Smooth muscle cell (in vitro differentiated cells): Measurements from ENCODE around the gene HOXA5. TPM values are rescaled to one million over a fixed set of nuclear protein-coding genes. Genes with fewer than 3 reads are reported as not detected.
A peak's percentile ranks its signal among the peaks of the same experiment; 100 is the strongest.

Experiments used
- DNase-seq: peaks from one replicate; lab custom pipeline; 2025; ENCODE audit not compliant: unreplicated experiment; lab: John Stamatoyannopoulos, UW
- H2AFZ ChIP-seq: fragments of 200-600 bp; sonication (generic); 2 replicates; pipeline ENCODE4 v1.6.0; 2016; ENCODE audit warnings: antibody characterized with exemption, low read depth, mild to moderate bottlenecking
- H3F3A ChIP-seq: fragments of 200-600 bp; sonication (generic); 2 replicates; pipeline ENCODE4 v1.6.0; 2017; ENCODE audit warnings: antibody characterized with exemption, low read depth
- H3K27ac ChIP-seq: fragments of 200-600 bp; sonication (generic); 2 replicates; pipeline ENCODE4 v1.5.1; 2016; ENCODE audit warnings: low read depth, mild to moderate bottlenecking
- H3K27me3 ChIP-seq: fragments of 200-600 bp; sonication (generic); 2 replicates; pipeline ENCODE4 v1.6.1; 2016; ENCODE audit warnings: low read depth, mild to moderate bottlenecking
- H3K36me3 ChIP-seq: fragments of 200-600 bp; sonication (generic); 2 replicates; pipeline ENCODE4 v1.5.1; 2016; ENCODE audit warnings: low read depth
- H3K4me1 ChIP-seq: fragments of 200-600 bp; sonication (generic); 2 replicates; pipeline ENCODE4 v1.5.1; 2016; ENCODE audit warnings: low read depth
- H3K4me2 ChIP-seq: fragments of 200-600 bp; sonication (generic); 2 replicates; pipeline ENCODE4 v1.6.0; 2016; ENCODE audit warnings: mild to moderate bottlenecking
- H3K4me3 ChIP-seq: fragments of 200-600 bp; sonication (generic); 2 replicates; pipeline ENCODE4 v1.5.1; 2016; ENCODE audit warnings: mild to moderate bottlenecking
- H3K79me2 ChIP-seq: fragments of 200-600 bp; sonication (generic); 2 replicates; pipeline ENCODE4 v1.6.0; 2016; ENCODE audit warnings: low read depth, mild to moderate bottlenecking
- H3K9ac ChIP-seq: fragments of 200-600 bp; sonication (generic); 2 replicates; pipeline ENCODE4 v1.6.0; 2016; ENCODE audit warnings: low read depth
- H3K9me3 ChIP-seq: fragments of 200-600 bp; sonication (generic); replicated peaks from 2 replicates; pipeline ENCODE4 v1.5.1; 2016; ENCODE audit warnings: low read depth
- H4K20me1 ChIP-seq: fragments of 200-600 bp; sonication (generic); 2 replicates; pipeline ENCODE4 v1.6.0; 2016; ENCODE audit warnings: low read depth
- WGBS: methylation state at CpG from one replicate; pipeline ENCODE4 v1.1.7; 2016; ENCODE audit warnings: low lambda C conversion rate; 5-methylcytosine and 5-hydroxymethylcytosine counted together
- polyA plus RNA-seq: library from polyadenylated mRNA; unstranded; fragments of >200 nt; fragmentation: Nextera tagmentation; extraction: Ambion mirVana; gene quantifications from 2 replicates; pipeline ENCODE4 v1.2.1, GENCODE V29; 2016
- total RNA-seq: library from RNA; depleted of rRNA; stranded (reverse); fragments of >200 nt; gene quantifications from 2 replicates; pipeline ENCODE4 v1.2.3, GENCODE V29; 2014
- TF ChIP-seq, protein P1 (sequence below): fragments of 200-600 bp; sonication (generic); IDR thresholded peaks from 2 replicates; pipeline ENCODE4 v1.5.1; 2017; ENCODE audit warnings: borderline replicate concordance, mild to moderate bottlenecking, antibody characterized with exemption; ENCODE audit not compliant: insufficient read depth, poor library complexity, severe bottlenecking

Gene HOXA5
- total and polyA plus RNA-seq, 2 experiments from 2014 or later: 0.98 to 2.1 TPM

DNA sequence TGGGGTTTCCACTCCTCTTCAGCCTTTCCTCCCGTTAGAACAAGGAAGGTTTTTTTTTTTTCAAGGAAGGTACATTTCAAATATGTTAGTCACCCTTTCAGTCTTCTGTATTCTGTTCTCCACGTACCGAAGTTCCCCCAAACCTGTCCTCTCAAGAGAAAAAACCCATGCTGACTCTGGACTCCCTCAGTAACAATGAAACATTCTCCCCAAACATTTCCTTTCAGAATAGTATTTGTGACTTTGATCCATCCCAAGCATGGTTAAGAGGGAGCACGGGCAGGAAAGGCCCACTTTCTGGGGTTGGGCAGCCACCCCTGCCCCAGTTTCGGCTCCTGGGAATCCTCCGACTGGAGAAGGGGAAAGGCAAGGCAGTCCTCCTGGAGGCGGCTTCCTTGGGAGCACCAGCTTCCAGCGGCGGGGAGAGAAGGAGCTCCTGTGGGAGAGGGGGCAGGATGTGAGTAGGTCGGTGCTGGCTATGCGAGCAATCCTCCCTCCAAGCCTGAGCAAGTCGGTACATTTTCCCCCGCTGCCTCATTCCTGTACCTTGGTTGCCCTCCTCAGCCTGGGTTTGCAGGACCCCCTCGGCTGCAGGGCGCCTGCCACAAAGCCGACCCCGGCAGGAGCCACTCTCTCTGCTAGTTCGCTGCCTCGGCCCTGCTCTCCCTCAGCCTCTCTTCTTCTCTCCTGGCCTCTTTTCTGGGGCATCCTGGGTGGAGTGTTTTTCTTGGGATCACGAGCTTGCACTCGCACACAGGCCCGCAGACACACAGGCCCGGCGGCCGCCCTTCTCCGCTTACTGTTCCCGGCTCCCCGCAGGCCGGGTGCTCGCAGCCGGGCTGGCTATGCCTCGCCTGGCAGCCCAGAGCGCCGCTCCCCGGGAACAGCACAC lies 45.5 kb downstream of the HOXA5 start:
- Histone ChIP-seq H4K20me1 (peaks cover 23% of the 10 kb centered on the region), H3K4me3 (peak overlapping the region; percentile 72), H3K27me3 (peaks cover 100% of the 10 kb centered on the region), H3K9me3 (no peaks in the 10 kb centered on the region), H3K9ac (no peak overlapping the region), H2AFZ (no peak overlapping the region), H3K36me3 (no peaks in the 10 kb centered on the region), H3K4me2 (peak overlapping the region; percentile 99), H3K79me2 (no peaks in the 10 kb centered on the region), H3F3A (no peaks in the 10 kb centered on the region), H3K27ac (no peak overlapping the region), H3K4me1 (peaks cover 11% of the 10 kb centered on the region)
- TF ChIP-seq, protein P1, sequence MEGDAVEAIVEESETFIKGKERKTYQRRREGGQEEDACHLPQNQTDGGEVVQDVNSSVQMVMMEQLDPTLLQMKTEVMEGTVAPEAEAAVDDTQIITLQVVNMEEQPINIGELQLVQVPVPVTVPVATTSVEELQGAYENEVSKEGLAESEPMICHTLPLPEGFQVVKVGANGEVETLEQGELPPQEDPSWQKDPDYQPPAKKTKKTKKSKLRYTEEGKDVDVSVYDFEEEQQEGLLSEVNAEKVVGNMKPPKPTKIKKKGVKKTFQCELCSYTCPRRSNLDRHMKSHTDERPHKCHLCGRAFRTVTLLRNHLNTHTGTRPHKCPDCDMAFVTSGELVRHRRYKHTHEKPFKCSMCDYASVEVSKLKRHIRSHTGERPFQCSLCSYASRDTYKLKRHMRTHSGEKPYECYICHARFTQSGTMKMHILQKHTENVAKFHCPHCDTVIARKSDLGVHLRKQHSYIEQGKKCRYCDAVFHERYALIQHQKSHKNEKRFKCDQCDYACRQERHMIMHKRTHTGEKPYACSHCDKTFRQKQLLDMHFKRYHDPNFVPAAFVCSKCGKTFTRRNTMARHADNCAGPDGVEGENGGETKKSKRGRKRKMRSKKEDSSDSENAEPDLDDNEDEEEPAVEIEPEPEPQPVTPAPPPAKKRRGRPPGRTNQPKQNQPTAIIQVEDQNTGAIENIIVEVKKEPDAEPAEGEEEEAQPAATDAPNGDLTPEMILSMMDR: no peak
- WGBS: 3% methylated on average over 28 of the region's 35 CpGs
- DNase-seq: no peak

DNA sequence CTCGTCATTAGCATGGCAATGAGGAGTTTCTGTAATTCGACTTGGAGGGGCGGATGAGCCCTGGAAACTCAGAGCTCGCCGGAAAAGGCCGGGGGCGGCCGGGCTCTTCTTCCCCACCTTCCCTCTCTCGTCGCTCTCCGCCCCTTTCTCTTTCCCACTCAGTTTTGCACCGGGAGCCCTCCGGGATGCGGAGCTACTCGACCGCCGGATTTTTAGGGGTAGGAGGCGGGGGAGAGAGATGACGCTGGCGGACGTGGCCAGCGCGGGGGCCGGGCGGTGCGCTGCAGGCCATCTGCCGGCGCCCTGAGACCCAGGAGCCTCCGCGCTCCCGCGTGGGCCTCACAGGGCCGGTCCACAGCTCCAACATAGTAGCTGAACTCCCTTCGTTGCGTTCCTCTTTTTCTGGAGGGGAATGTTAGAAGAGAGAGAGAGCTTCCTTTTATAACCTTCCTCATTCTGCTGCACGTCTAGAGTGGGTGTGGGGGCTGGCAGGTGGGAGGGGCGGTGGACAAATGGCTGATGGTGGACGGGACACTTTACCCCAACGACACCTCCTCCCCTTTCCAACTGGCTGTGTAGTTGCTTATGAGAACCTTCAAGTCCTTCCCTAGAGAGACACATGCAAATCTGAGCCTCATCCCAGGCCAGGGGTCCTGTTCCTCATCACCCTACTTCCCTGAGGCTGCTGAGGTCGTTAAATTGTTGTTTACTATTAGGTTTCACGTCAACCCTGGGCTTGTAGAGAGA lies 46.5 kb downstream of the HOXA5 start:
- H3F3A ChIP-seq: no peaks in the 10 kb centered on the region
- peak overlapping the region; percentile 99 for H3K4me2 ChIP-seq
- H3K4me1 ChIP-seq: peaks cover 11% of the 10 kb centered on the region
- no peak overlapping the region for H3K27ac ChIP-seq
- H3K79me2 ChIP-seq: no peaks in the 10 kb centered on the region
- no peaks in the 10 kb centered on the region for H3K9me3 ChIP-seq
- peak overlapping the region; percentile 92 for H2AFZ ChIP-seq
- H3K9ac ChIP-seq: peak overlapping the region; percentile 52
- under 1% methylated on average over 41 of the region's 41 CpGs for WGBS
- peak overlapping the region; percentile 72 for H3K4me3 ChIP-seq
- H4K20me1 ChIP-seq: peaks cover 23% of the 10 kb centered on the region
- TF ChIP-seq, protein P1: no peak
- H3K27me3 ChIP-seq: peaks cover 100% of the 10 kb centered on the region
- no peaks in the 10 kb centered on the region for H3K36me3 ChIP-seq
- no peak for DNase-seq

DNA sequence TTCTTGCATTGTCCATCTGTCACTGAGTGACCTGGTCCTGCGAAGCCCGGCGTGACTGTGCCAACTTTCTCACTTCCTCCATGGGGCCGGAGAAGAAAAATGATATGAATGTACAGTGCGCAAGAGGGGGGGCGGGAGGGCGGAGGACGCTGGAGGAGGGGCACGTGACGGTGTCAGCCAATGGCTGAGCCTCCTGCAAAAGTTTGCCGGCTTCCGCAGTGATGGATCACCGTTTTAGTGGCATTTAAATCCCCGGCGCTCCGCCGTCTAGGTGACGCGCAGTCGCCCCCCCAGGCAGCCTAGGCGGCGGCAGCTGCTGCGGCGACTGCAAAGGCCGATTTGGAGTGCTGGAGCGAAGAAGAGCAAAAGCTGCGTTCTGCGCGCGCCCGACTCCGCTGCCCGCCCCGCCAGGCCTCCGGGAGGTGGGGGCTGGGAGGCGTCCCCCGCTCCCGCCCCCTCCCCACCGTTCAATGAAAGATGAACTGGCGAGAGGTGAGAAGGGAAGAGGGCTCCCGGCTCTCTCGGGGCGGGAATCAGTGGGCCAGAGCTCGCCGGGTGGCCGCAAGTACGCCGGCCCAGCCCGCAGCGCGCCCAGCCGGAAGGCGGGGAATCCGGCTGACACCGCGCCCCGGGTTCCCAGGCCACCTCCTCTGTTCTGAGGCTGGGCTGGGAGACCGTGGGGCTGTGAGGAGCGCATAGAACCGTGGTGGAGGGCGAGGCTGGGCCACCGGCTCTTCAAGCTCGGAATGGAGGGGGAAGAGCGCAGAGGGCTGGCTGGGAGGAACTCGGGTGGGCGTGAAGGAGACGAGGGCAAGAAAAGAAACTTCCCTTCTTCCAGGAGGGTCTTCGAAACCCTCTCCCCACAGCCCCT lies 47.3 kb downstream of the HOXA5 start, which contains the start of gene HOXA1:
HOXA1 (minus strand) TSS at position 104 of the 871 bp plus-strand sequence; CDS start at position 16, 88 bp downstream.
- Histone ChIP-seq H3K27ac (no peak within 1 kb of the TSS), H3K4me1 (peaks cover 8% of the 10 kb centered on the region), H3K79me2 (no peaks in the 10 kb centered on the region), H2AFZ (peak within 1 kb of the TSS; percentile 92), H4K20me1 (peaks cover 23% of the 10 kb centered on the region), H3K9me3 (no peaks in the 10 kb centered on the region), H3K4me3 (peak within 1 kb of the TSS; percentile 72), H3K9ac (peak within 1 kb of the TSS; percentile 52), H3K36me3 (no peaks in the 10 kb centered on the region), H3K4me2 (peak within 1 kb of the TSS; percentile 99), H3F3A (no peaks in the 10 kb centered on the region), H3K27me3 (peaks cover 100% of the 10 kb centered on the region)
- 2% methylated on average over 66 of the region's 68 CpGs for WGBS
- TF ChIP-seq, protein P1: no peak
- DNase-seq: no peak
